Fibroblast of the aortic adventitia (primary cell): ENCODE measurements around the gene RETREG1. TPM values are rescaled to one million over a fixed set of nuclear protein-coding genes. Genes with fewer than 3 reads are reported as not detected.
A peak's percentile ranks its signal among the peaks of the same experiment; 100 is the strongest.

Experiments
- DNase-seq: peaks from one replicate; pipeline ENCODE4 v3.0.0-alpha.2; 2010; ENCODE audit warnings: low read depth
- H3K4me3 ChIP-seq: 2 replicates; pipeline ENCODE4 v1.5.1; 2011; ENCODE audit warnings: low read depth, mild to moderate bottlenecking, control low read depth, low read length, moderate library complexity
- total RNA-seq: library from RNA; depleted of rRNA; stranded (reverse); fragments of >200 nt; gene quantifications from 2 replicates; pipeline ENCODE4 v1.2.3, GENCODE V29; 2012; ENCODE audit warnings: low replicate concordance
- TF ChIP-seq, protein P1 (sequence below): IDR thresholded peaks from 2 replicates; pipeline ENCODE4 v1.5.1; 2011; ENCODE audit warnings: mild to moderate bottlenecking, low read length, control low read depth, inconsistent platforms; ENCODE audit not compliant: insufficient read depth

RETREG1 gene
- total RNA-seq, 1 donor = 0.99 TPM

DNA sequence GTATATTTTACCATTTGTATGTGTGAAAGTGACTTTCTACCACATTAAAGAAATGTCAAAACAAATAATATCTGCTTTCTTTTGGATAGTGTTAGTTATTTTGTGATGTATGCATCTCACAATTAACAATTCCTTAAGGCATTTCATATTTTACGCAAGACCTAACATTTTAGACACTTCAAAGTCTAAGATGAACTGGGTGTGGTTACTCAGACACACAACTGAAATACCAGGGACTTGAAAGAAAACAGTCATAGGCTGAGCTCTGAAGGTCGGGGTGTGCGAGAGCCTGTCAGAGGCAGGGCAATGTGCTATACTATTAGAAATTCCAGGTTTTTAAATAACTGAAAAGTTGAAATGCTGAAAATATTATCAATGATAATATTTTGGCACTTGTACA is 106.7 kb downstream of the RETREG1 start:
- DNase-seq = no peak
- H3K4me3 ChIP-seq = no peak overlapping the region
- TF ChIP-seq, protein P1, sequence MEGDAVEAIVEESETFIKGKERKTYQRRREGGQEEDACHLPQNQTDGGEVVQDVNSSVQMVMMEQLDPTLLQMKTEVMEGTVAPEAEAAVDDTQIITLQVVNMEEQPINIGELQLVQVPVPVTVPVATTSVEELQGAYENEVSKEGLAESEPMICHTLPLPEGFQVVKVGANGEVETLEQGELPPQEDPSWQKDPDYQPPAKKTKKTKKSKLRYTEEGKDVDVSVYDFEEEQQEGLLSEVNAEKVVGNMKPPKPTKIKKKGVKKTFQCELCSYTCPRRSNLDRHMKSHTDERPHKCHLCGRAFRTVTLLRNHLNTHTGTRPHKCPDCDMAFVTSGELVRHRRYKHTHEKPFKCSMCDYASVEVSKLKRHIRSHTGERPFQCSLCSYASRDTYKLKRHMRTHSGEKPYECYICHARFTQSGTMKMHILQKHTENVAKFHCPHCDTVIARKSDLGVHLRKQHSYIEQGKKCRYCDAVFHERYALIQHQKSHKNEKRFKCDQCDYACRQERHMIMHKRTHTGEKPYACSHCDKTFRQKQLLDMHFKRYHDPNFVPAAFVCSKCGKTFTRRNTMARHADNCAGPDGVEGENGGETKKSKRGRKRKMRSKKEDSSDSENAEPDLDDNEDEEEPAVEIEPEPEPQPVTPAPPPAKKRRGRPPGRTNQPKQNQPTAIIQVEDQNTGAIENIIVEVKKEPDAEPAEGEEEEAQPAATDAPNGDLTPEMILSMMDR = no peak

DNA sequence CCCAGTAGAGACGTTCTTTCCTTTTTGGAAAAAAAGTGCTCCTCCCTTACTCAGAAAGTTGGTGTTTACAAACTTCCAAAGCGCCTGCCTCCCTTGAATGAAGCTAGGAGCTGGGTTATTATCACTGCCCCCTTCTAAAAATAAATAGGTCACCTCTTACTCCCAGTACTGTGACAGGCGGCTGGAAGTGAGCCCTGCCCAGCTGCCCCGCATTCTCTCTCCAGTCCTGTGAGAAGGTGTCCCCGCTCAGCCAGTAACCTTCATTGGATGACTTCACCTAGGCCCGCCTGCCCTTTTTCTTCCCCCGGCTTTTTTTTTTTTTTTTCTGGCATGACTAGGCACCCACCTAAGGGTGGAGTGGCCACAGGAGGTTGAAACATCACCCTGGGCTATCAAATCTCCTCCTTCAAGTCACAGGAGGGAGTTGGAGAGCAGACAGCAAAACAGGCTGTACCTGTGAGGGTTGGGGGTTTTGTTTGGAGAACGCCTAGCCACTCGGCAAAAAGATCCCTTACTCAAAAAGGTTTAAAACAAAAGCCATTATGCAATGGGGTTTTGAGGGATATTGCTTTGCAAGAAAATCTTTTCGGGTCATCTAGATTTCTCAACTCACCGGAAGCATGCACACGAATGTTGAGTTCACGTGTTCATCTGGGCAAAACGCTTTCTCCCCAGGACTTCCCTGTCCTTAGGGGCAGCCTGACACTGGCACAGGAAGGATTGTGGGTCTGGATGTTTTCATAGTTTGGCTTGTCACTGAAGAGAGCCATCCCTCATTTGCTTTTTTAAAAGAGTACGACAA is 107.9 kb downstream of the RETREG1 start:
- peak; percentile 39 for DNase-seq
- peak overlapping the region; percentile 3 for H3K4me3 ChIP-seq
- TF ChIP-seq, protein P1 = no peak

DNA sequence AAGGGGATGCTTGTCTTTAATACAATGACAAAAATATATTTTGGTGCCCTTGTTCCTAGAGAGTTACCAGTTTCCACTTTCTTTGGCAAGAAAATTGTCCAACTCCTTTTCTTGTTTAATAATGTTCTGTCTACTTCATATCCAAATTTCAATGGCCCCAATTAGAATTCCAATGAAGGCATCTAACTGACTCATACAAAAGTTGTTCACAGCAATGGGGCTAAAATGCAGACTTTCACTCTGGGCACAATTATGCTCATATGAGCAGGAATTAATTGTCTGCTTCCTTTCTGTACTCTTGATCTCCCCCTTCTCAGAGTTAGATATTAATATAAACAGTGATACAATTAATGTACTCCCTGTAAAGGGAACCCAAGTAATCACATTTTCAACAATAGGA is 109.1 kb downstream of the RETREG1 start:
- no peak overlapping the region for H3K4me3 ChIP-seq
- TF ChIP-seq, protein P1 = no peak
- DNase-seq = peak; percentile 10

DNA sequence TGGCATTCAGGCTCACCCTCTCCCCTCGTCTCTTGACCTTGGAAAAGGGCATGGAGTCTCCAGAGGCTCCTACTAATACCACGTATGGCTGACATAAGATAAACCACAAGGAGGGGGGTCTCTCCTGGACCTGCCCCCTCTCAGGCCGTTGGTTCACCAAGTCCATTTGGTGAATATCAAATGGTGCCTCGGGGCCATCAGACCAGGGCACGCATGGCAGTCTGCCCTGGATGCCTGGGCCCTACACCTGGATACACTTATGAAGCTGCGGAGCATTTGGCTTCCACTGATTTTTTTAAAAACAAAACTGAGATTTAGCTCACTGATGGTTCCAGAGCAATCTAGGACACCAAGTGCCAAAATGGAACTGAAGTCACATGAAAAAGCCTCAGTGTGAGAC is 110.9 kb downstream of the RETREG1 start:
- TF ChIP-seq, protein P1 = no peak
- H3K4me3 ChIP-seq = no peak overlapping the region
- DNase-seq = no peak

DNA sequence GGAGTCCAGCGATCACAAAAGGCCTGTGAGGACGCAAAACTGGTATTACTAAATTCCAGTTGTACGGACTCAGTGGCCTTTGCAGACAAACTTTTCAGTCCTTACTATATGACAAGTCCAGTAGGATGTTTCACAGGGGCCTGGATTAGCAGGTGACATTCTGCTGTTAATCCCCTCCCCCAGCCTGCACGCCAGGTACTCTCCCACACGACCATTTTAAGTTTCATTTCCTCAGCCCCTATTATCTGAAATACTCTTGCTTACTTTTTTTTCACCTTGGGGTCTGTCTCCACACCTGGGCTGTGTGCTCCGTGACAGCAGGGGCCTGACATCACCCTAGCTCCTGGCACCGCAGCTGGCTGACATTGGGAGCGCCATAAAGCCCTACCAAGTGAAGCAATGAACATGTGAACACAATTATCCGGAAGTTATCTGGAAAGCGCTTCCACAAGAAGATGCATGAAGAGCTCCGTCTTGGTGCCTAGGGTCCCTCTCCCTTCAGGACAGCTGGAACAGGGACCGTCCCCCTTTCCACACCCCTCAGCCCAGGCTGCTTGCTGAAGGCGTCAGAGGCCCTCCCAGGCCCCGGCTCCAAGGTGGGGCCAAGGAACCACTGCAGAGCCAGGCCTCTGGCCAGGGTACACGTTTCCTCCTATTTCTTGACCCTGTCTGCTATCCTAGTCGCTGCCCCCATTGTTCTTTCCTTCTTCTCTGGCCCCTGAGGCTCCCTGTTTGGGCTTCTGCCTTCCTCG is 111.5 kb downstream of the RETREG1 start:
- TF ChIP-seq, protein P1 = no peak
- H3K4me3 ChIP-seq = no peak overlapping the region
- no peak for DNase-seq

DNA sequence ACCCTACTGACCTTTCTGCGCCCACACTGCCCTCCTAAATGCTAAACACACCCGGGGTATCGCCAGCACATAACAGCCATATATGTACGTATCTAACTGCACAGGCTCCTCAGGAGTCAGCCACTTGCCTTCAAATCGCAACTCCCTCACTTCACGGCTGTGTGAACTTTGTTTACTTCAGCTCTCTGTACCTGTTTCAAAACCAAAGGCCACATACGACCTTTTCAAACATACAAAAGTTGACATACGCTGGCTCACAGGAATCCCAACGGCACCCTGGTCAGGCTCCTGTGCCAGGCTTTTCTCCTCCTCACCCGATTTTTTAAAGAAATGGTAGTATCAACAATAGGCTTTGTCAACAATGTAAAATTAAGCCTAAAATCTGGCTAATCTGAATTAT is 112.2 kb downstream of the RETREG1 start:
- no peak overlapping the region for H3K4me3 ChIP-seq
- TF ChIP-seq, protein P1 = no peak
- no peak for DNase-seq
